Endothelial cell of umbilical vein (primary cell): Measurements from ENCODE around the gene SRRM2. TPM values are rescaled to one million over a fixed set of nuclear protein-coding genes. Genes with fewer than 3 reads are reported as not detected.

Experiments used
- BruUV-seq: library from RNA; stranded (reverse); fragments of 400-500 nt; replicated peaks from 2 replicates; lab custom pipeline; 2021; lab: Mats Ljungman, UMichigan
- CTCF ChIA-PET: fragments of 300-600, 350-600 bp; sonication (Branson Sonifier 250); formaldehyde crosslinking; loops from one replicate; lab custom pipeline; 2021; ENCODE audit warnings: antibody characterized with exemption, inconsistent platforms; lab: Charles Lee
- POLR2A ChIA-PET: fragments of 300-600, 350-600 bp; sonication (Branson Sonifier 250); formaldehyde crosslinking; loops from one replicate; lab custom pipeline; 2021; ENCODE audit warnings: antibody characterized with exemption, inconsistent platforms; lab: Charles Lee
- DNase-seq: peaks from one replicate; pipeline ENCODE4 v3.0.0-alpha.2; 2011; ENCODE audit warnings: low read depth, low spot score
- FAIRE-seq: peaks from 2 replicates; lab custom pipeline; 2011; peaks lifted over from hg19 to GRCh38; lab: Jason Lieb, UNC
- H2AFZ ChIP-seq: 2 replicates; pipeline ENCODE4 v1.6.0; 2012; ENCODE audit warnings: low read depth, low read length, control low read depth, inconsistent platforms
- H3K27ac ChIP-seq: 2 replicates; pipeline ENCODE4 v1.5.1; 2011; ENCODE audit warnings: low read depth, mild to moderate bottlenecking, control low read depth, low read length, moderate library complexity; ENCODE audit not compliant: insufficient read depth
- H3K27me3 ChIP-seq, 2 experiments: 2 replicates each; pipeline versions ENCODE4 v1.6.0 to v1.6.1; 2011; ENCODE audit warnings: low read length in 2 of 2, mixed read lengths in 1 of 2; ENCODE audit not compliant: control insufficient read depth in 2 of 2, insufficient read depth in 2 of 2
- H3K36me3 ChIP-seq, 2 experiments: 2 replicates in 1 of 2; 3 replicates in 1 of 2; pipeline ENCODE4 v1.5.1; 2011; ENCODE audit warnings: low read length in 2 of 2, mild to moderate bottlenecking in 1 of 2, moderate library complexity in 1 of 2; ENCODE audit not compliant: control insufficient read depth in 2 of 2, insufficient read depth in 2 of 2; ENCODE audit errors: extremely low read depth in 1 of 2
- H3K4me1 ChIP-seq: 3 replicates; pipeline ENCODE4 v1.5.1; 2011; ENCODE audit warnings: mild to moderate bottlenecking, low read length; ENCODE audit not compliant: control insufficient read depth, insufficient read depth; ENCODE audit errors: extremely low read depth
- H3K4me2 ChIP-seq: 2 replicates; pipeline ENCODE4 v1.6.1; 2011; ENCODE audit warnings: low read length, control low read depth, mixed read lengths; ENCODE audit not compliant: insufficient read depth
- H3K4me3 ChIP-seq, 3 experiments: fragments of 200-600 bp in 1 of 3; sonication (generic), shearing (Covaris generic) in 1 of 3; replicated peaks in 1 of 3; 2 replicates each; pipeline ENCODE4 v1.5.1; 2011 to 2016; ENCODE audit warnings: control low read depth in 3 of 3, low read length in 3 of 3, mild to moderate bottlenecking in 2 of 3, inconsistent platforms in 1 of 3, low read depth in 1 of 3, moderate library complexity in 1 of 3; ENCODE audit not compliant: insufficient read depth in 1 of 3
- H3K79me2 ChIP-seq: 2 replicates; pipeline ENCODE4 v1.6.0; 2012; ENCODE audit warnings: low read length, inconsistent platforms; ENCODE audit not compliant: control insufficient read depth, insufficient read depth
- H3K9ac ChIP-seq: replicated peaks from 2 replicates; pipeline ENCODE3; 2011; ENCODE audit warnings: low read length, control low read depth; ENCODE audit not compliant: insufficient read depth; ENCODE audit errors: extremely low read depth
- H3K9me1 ChIP-seq: replicated peaks from 3 replicates; pipeline ENCODE4 v1.6.0; 2011; ENCODE audit warnings: mild to moderate bottlenecking, low read length; ENCODE audit not compliant: control insufficient read depth, insufficient read depth; ENCODE audit errors: extremely low read depth
- H3K9me3 ChIP-seq: replicated peaks from 2 replicates; pipeline ENCODE4 v1.5.1; 2012; ENCODE audit warnings: low read length, inconsistent platforms; ENCODE audit not compliant: control insufficient read depth, insufficient read depth
- H4K20me1 ChIP-seq: replicated peaks from 2 replicates; pipeline ENCODE3; 2011; ENCODE audit warnings: mild to moderate bottlenecking, low read length; ENCODE audit not compliant: control insufficient read depth, insufficient read depth; ENCODE audit errors: extremely low read depth
- EZH2 ChIP-seq: IDR thresholded peaks from 2 replicates; pipeline ENCODE4 v1.6.1; 2012; ENCODE audit warnings: borderline replicate concordance, low read depth, mild to moderate bottlenecking, moderate library complexity, low read length, inconsistent platforms; ENCODE audit not compliant: severe bottlenecking
- FOS ChIP-seq: IDR thresholded peaks from 2 replicates; pipeline ENCODE4 v1.6.1; 2011; ENCODE audit warnings: mild to moderate bottlenecking, low read length, moderate library complexity, borderline replicate concordance; ENCODE audit not compliant: insufficient read depth
- GATA2 ChIP-seq: IDR thresholded peaks from 2 replicates; pipeline ENCODE4 v1.7.0; 2011; ENCODE audit warnings: low read depth, mild to moderate bottlenecking, moderate library complexity, mixed read lengths, low read length; ENCODE audit not compliant: insufficient read length, insufficient read depth
- JUN ChIP-seq: IDR thresholded peaks from 2 replicates; pipeline ENCODE4 v1.6.1; 2011; ENCODE audit warnings: borderline replicate concordance, low read depth; ENCODE audit not compliant: insufficient read length, insufficient read depth
- MAX ChIP-seq: IDR thresholded peaks from 2 replicates; pipeline ENCODE4 v1.6.1; 2011; ENCODE audit not compliant: insufficient read depth, insufficient read length
- MYC ChIP-seq: IDR thresholded peaks from one replicate; pipeline ENCODE4 v1.6.1; 2011; ENCODE audit warnings: mild to moderate bottlenecking, low read depth, low read length
- POLR2A ChIP-seq: IDR thresholded peaks from 2 replicates; pipeline ENCODE4 v1.6.1; 2012; ENCODE audit warnings: low read depth, mild to moderate bottlenecking, control low read depth, low read length
- POLR2AphosphoS5 ChIP-seq: IDR thresholded peaks from 2 replicates; pipeline ENCODE4 v1.6.1; 2012; ENCODE audit warnings: low read depth, mild to moderate bottlenecking, control low read depth, low read length, moderate library complexity; ENCODE audit not compliant: insufficient read depth
- dilution Hi-C: fragments of 300-500 bp; cut with MboI; formaldehyde crosslinking; loops from one replicate; pipeline ENCODE4 v1.15.0; 2019; ENCODE audit warnings: low sequenced_read_pairs; ENCODE audit not compliant: extremely low pct_ligation_motif_present
- intact Hi-C: fragments of 100-400 bp; cut with micrococcal nuclease; formaldehyde crosslinking; loops from one replicate; pipeline ENCODE4 v1.10.0; 2022
- polyA plus RNA-seq, 4 experiments: library from polyadenylated mRNA; depleted of rRNA in 3 of 4; stranded (reverse) in 3 of 4; unstranded in 1 of 4; fragments of >200 nt; gene quantifications; 2 replicates each; pipeline versions ENCODE4 v1.2.1 to v1.2.3, GENCODE V29; 2011 to 2012; ENCODE audit warnings: missing spikeins in 1 of 4
- total RNA-seq: library from RNA; stranded (reverse); gene quantifications from 2 replicates; pipeline ENCODE4 v1.2.3, GENCODE V29; 2021
- TF ChIP-seq, protein P1 (sequence below), 2 donors: IDR thresholded peaks; 1 replicate in 1 of 2; 2 replicates in 1 of 2; pipeline ENCODE4 v1.5.1; 2011; ENCODE audit warnings: low read length in 2 of 2, mild to moderate bottlenecking in 2 of 2, moderate library complexity in 2 of 2, control low read depth in 1 of 2, inconsistent platforms in 1 of 2, low read depth in 1 of 2; ENCODE audit not compliant: insufficient read depth in 1 of 2; ENCODE audit errors: extremely low read depth in 1 of 2

Gene SRRM2
- total and polyA plus RNA-seq, 2 donors (not counting 3 experiments of a cell fraction or from before 2014, with no cell fraction given), result 270 to 483 TPM

GRCh38 chr16:2792940-2793339, 40.5 kb downstream of the SRRM2 start:
- no TSS peak for BruUV-seq
- Histone ChIP-seq H3K9ac (no peak overlapping the region), H3K4me3 (no peak overlapping the region), H3K9me1 (no peaks in the 10 kb centered on the region), H3K27me3 (peaks cover 4 to 7% of the 10 kb centered on the region in 2 experiments), H3K4me1 (no peaks in the 10 kb centered on the region), H2AFZ (no peak overlapping the region), H3K4me2 (no peak overlapping the region), H3K36me3 (no peaks in the 10 kb centered on the region), H3K27ac (no peak overlapping the region), H4K20me1 (no peaks in the 10 kb centered on the region), H3K9me3 (no peaks in the 10 kb centered on the region), H3K79me2 (no peaks in the 10 kb centered on the region)
- intact Hi-C loops, result no loop called here
- CTCF ChIA-PET, result interaction anchor here (0.6 to 0.9 kb wide), 2 partner anchors 82 to 134 kb away, joined by 3 read pairs; no protein-coding TSS in a partner anchor
- POLR2A ChIA-PET, result no interaction called here
- TF ChIP-seq POLR2AphosphoS5, result no peak
- no peak for TF ChIP-seq GATA2
- TF ChIP-seq MAX, result no peak
- no peak for TF ChIP-seq FOS
- TF ChIP-seq, protein P1, sequence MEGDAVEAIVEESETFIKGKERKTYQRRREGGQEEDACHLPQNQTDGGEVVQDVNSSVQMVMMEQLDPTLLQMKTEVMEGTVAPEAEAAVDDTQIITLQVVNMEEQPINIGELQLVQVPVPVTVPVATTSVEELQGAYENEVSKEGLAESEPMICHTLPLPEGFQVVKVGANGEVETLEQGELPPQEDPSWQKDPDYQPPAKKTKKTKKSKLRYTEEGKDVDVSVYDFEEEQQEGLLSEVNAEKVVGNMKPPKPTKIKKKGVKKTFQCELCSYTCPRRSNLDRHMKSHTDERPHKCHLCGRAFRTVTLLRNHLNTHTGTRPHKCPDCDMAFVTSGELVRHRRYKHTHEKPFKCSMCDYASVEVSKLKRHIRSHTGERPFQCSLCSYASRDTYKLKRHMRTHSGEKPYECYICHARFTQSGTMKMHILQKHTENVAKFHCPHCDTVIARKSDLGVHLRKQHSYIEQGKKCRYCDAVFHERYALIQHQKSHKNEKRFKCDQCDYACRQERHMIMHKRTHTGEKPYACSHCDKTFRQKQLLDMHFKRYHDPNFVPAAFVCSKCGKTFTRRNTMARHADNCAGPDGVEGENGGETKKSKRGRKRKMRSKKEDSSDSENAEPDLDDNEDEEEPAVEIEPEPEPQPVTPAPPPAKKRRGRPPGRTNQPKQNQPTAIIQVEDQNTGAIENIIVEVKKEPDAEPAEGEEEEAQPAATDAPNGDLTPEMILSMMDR (IDR thresholded peaks at IDR 0.05; ENCODE audit: extremely low read depth in 1 of 2, insufficient read depth in 1 of 2, low read depth in 1 of 2, low read length in 2 of 2), result no peak
- no peak for TF ChIP-seq MYC
- no peak for TF ChIP-seq POLR2A
- no peak for TF ChIP-seq JUN
- no peak for TF ChIP-seq EZH2
- FAIRE-seq (no peak), DNase-seq (no peak)
- dilution Hi-C loops, result no loop called here
